ENCODE results near the gene RAB2B. TPM values are rescaled to one million over a fixed set of nuclear protein-coding genes. Genes with fewer than 3 reads are reported as not detected.

RAB2B gene
- total RNA-seq, 1 experiment from 2014 or later, result 26.8 TPM

- CTCF ChIA-PET, result interaction anchor here (0.6 to 2.1 kb wide), 4 partner anchors 19 to 311 kb away, joined by 3 to 17 read pairs (median 4); no protein-coding TSS in a partner anchor
- H3K4me2 ChIP-seq (ENCODE audit: low read length), result peak within 1 kb of the TSS; percentile 93
- TF ChIP-seq EZH2phosphoT487 (IDR thresholded peaks at IDR 0.05; ENCODE audit: borderline replicate concordance, low read length) (no peak), EZH2 (IDR thresholded peaks at IDR 0.05; ENCODE audit: low read length, unreplicated experiment) (no peak), CTCF (conservative IDR thresholded peaks at IDR 0.05; ENCODE audit: low read depth, low read length) (peak; percentile 81)
- H3K9ac ChIP-seq (ENCODE audit: low read length), result peak within 1 kb of the TSS; percentile 95
- peaks cover 12% of the 10 kb centered on the region for H3K4me1 ChIP-seq (ENCODE audit: insufficient read depth, low read length)
- H3K36me3 ChIP-seq (ENCODE audit: low read depth, low read length), result no peaks in the 10 kb centered on the region
- H3K4me3 ChIP-seq (ENCODE audit: low read length), result peak within 1 kb of the TSS; percentile 97
- intact Hi-C loops (cut with micrococcal nuclease), result loop anchor here (1.0 kb wide), 3 partner anchors 19 to 101 kb away; partner anchors contain the start of gene TOX4
- H3K9me2 ChIP-seq (replicated peaks; ENCODE audit: low read length), result no peaks in the 10 kb centered on the region
- H3K27me3 ChIP-seq (ENCODE audit: low read length), result no peaks in the 10 kb centered on the region
- H2AFZ ChIP-seq (ENCODE audit: low read length), result peak within 1 kb of the TSS; percentile 98
- H3K9me3 ChIP-seq (ENCODE audit: low read length), result no peaks in the 10 kb centered on the region
- ATAC-seq (peak; percentile 98), DNase-seq (peak; percentile 99)
- peak within 1 kb of the TSS; percentile 81 for H3K27ac ChIP-seq (ENCODE audit: low read length)
- H4K20me1 ChIP-seq (ENCODE audit: low read length), result peaks cover 8% of the 10 kb centered on the region; the same call in 1 of the 2 replicates
- POLR2A ChIA-PET (ENCODE audit: unreplicated experiment), result interaction anchor here (0.7 to 1.9 kb wide), 2 partner anchors 19 to 22 kb away, joined by 3 to 16 read pairs; no protein-coding TSS in a partner anchor
- H3F3A ChIP-seq (ENCODE audit: low read length, unreplicated experiment), result no peaks in the 10 kb centered on the region
- BruUV-seq (replicated peaks), result TSS peak; percentile 100
- peaks cover 48% of the 10 kb centered on the region for H3K79me2 ChIP-seq (ENCODE audit: low read length)
Measured at GRCh38 chr14:21455912-21456667, 20.7 kb downstream of the RAB2B start, which contains the start of gene CHD8. CHD8 (minus strand) TSS chr14:21456123; CDS start chr14:21431643, 24,480 bp downstream.

- ChIA-PET POLR2A (ENCODE audit: unreplicated experiment) (interaction anchor here (1.9 kb wide), 1 partner anchor 18 kb away, joined by 16 read pairs; no protein-coding TSS in a partner anchor), CTCF (interaction anchor here (0.6 to 2.1 kb wide), 4 partner anchors 18 to 312 kb away, joined by 3 to 17 read pairs (median 4); no protein-coding TSS in a partner anchor)
- Histone ChIP-seq H3K36me3 (ENCODE audit: low read depth, low read length) (no peaks in the 10 kb centered on the region), H3K79me2 (ENCODE audit: low read length) (peaks cover 53% of the 10 kb centered on the region), H3K9ac (ENCODE audit: low read length) (peak overlapping the region; percentile 95), H4K20me1 (ENCODE audit: low read length) (peaks cover 8% of the 10 kb centered on the region; the same call in 1 of the 2 replicates), H3K4me1 (ENCODE audit: insufficient read depth, low read length) (peaks cover 12% of the 10 kb centered on the region), H3K9me2 (replicated peaks; ENCODE audit: low read length) (no peaks in the 10 kb centered on the region), H3K9me3 (ENCODE audit: low read length) (no peaks in the 10 kb centered on the region), H3F3A (ENCODE audit: low read length, unreplicated experiment) (no peaks in the 10 kb centered on the region), H2AFZ (ENCODE audit: low read length) (peak overlapping the region; percentile 81), H3K27ac (ENCODE audit: low read length) (peak overlapping the region; percentile 61), H3K4me3 (ENCODE audit: low read length) (peak overlapping the region; percentile 97), H3K4me2 (ENCODE audit: low read length) (peak overlapping the region; percentile 93), H3K27me3 (ENCODE audit: low read length) (no peaks in the 10 kb centered on the region)
- ATAC-seq (peak; percentile 22), DNase-seq (peak; percentile 12)
- TF ChIP-seq EZH2 (IDR thresholded peaks at IDR 0.05; ENCODE audit: low read length, unreplicated experiment) (no peak), EZH2phosphoT487 (IDR thresholded peaks at IDR 0.05; ENCODE audit: borderline replicate concordance, low read length) (no peak), CTCF (conservative IDR thresholded peaks at IDR 0.05; ENCODE audit: low read depth, low read length) (no peak)
- intact Hi-C loops (cut with micrococcal nuclease), result no loop called here
- BruUV-seq (replicated peaks), result TSS peak; percentile 51
Measured at GRCh38 chr14:21455592-21455911, 21.2 kb downstream of the RAB2B start.

Data from PC-3 (cell line).